ENCODE results near the gene LINGO3.

Gene LINGO3

GRCh38 chr19:2338751-2339643, 31.0 kb upstream of the LINGO3 start:
- DNase-seq = no peak

DNA sequence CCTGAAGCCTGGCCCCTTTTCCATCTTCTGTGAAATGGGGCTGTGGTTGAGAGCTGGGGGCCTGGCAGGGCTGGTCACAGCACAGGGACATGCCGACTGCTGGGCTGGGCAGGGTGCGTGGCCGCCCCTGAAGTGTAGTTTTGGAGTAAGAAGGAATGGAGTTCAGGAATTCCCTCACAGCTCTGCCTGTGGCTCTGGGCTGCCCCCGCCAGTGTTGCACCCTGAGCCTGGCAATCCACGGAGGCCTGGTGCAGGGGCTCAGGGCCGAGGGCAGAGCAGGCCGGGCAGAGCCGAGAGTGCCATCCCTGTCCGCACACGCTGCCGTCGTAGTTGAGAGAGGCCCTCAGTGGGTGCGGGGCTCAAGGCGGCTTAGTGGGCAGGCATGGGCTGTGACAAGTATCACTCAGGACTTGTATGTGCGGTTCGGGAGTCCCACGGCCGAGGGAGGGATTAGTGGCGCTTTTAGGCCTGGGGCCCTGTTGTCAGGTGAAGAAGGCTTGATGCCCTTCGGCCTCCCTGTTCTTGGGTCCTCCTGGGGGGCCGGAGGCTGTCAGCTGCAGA, 30.2 kb upstream of the LINGO3 start:
- no peak for DNase-seq

DNA sequence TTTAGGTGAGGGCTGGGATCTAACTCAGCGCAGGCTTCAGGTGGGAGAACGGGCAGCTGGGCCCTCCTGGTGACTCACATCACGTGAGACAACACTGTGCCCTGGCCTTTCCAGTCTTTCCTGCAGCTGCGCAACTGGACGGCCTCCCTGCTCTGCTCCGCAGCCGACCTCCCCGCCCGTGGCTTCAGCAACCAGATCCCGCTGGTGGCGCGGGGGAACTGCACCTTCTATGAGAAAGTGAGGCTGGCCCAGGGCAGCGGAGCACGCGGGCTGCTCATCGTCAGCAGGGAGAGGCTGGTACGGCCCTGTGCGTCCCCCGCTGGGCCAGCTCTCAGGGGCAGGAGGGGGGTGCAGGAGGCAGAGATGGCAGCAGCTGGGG, 29.4 kb upstream of the LINGO3 start:
- peak; percentile 73 to 88 for DNase-seq

GRCh38 chr19:2336528-2337328, 28.8 kb upstream of the LINGO3 start:
- DNase-seq = no peak

DNA sequence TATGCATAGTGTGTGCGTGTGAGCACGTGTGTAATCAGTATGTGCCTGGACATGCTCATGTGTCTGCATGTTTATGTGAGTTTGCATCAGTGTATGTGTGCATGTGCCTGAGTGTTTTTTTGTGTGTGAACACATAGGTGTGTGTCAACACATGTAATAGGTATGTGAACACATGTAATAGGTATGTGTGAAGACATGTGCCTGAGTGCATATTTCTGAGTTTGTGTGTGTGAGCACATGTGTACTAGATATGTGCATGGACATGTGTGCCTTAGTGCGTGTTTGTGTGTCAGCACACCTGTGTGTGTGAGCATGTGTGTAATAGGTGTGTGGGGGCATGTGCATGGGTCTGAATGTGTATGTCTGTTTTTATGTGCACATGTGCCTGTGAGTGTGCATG, 27.9 kb upstream of the LINGO3 start:
- no peak for DNase-seq

- no peak for DNase-seq
Observed at GRCh38 chr19:2334986-2335846, 27.3 kb upstream of the LINGO3 start.

GRCh38 chr19:2334426-2334825, 26.5 kb upstream of the LINGO3 start:
- DNase-seq = no peak

- peak in 1 of 2 experiments; percentile 14 for DNase-seq
Observed at GRCh38 chr19:2333807-2334211, 25.9 kb upstream of the LINGO3 start.

GRCh38 chr19:2333027-2333806, 25.3 kb upstream of the LINGO3 start:
- DNase-seq = peak; percentile 59 to 82

DNA sequence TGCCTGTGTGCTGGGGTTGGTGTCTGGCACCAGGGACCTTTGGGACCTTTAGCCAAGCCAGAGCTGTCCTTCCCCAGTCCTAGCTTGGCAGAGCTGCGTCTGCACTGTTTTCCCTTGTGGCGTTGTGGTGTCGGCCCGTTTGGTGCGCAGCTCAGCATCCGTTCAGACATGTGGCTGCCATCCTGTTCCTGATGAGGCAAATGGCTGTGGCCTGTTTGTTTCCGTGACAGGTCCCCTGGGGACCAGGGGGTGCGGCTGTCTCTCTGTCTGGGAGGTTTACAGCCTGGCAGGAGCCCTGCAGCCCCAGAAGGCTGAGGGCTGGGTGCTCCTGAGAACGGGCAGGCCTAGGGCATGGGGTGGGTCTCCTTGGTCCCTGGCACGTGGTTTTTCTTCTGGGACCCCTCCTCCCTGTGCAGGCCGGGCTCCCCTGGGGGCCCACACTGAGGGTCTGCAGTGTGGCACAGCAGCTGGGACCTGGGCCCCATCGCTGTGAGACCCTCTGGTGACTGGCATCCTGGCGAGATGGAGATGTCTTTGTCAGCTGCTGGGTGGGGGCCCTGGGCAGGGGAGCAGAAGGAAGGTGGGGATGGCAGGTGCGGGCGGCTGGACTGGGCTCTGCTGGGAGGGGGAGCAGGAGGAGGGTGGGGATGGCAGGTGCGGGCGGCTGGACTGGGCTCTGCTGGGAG, 24.5 kb upstream of the LINGO3 start:
- DNase-seq = peak in 1 of 2 experiments; percentile 26

DNA sequence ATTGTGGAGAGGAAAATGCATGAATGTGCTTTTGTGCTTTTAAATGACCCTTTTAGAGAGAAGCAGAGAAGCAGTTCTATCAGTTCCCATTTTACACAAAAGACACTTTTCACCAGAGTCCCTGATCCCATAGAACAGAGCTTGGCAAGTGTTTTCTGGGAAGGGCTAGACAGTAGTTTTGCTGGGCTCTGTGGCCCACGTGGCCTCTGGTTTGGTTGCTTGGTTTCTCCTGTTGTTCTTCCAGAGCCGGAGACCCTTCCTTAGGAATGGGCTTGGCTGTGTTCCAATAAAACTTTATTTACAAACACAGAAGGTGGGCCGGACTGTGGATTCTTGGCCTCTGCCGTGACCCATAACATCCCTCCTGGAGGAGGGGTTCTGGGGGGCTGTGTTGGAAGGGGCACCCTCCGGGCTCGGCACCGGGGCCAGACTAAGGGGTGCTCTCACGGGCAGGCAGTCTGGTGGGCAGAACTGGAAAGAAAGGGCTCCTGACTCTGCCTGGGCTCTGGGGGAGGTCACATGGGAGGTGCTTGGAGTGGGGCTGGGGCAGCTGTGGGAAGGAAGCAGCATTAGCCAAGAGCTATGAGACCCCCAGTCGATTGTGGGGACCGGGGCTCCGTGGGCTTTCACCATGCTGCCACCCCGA, 23.8 kb upstream of the LINGO3 start:
- DNase-seq = no peak

- peak in 1 of 2 experiments; percentile 36 for DNase-seq
Observed at GRCh38 chr19:2330632-2331284, 22.8 kb upstream of the LINGO3 start.

- no peak for DNase-seq
Observed at GRCh38 chr19:2330255-2330631, 22.3 kb upstream of the LINGO3 start.

GRCh38 chr19:2329501-2329916, 21.6 kb upstream of the LINGO3 start:
- DNase-seq = no peak

- DNase-seq = no peak
Observed at GRCh38 chr19:2329149-2329478, 21.2 kb upstream of the LINGO3 start.

DNA sequence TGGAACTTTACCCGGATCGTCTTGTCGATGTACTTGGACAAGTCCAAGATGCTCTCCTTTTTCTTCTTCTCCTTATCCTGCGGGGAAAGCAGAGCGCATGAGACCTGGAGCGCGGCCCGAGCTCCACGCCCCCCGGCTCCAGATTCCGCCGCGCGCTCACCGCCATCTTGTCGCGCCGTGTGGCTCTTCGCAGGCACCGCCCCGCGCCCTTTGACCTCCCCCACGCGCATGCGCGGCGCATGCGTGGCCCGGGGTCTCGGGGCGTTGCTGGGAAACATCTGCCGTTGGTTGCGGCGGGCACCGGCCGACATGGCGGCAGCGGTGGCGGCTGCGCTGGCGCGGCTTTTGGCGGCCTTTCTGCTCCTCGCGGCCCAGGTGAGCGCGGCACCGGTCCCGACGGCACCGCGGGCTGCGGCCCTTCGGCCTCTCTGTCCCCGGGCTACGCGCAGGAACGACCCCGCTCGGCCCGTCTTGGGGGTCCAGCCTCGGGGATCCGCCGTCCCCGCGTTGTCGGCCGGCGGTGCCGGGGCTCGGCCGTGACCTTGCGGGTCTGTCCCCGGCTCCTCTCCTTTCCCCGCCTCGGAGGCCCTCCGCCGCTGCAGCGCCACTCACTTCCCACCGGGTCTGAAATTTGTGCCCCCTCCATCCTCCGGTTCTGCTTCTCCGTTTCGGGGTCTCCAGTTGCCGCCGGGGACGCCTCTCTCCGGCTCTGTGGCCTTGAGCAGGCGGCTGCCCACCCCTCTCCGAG, 20.6 kb upstream of the LINGO3 start, which contains the start of the genes LSM7 and SPPL2B:
Gene LSM7, minus strand, starts transcription at position 186 of the 748 bp plus-strand sequence. Its CDS starts 20 bp downstream, at position 166.
Gene SPPL2B, plus strand, starts transcription at position 284 of the 748 bp plus-strand sequence. Its CDS starts 26 bp downstream, at position 310.
- DNase-seq = peak; percentile 70 to 80

GRCh38 chr19:2327773-2328400, 19.9 kb upstream of the LINGO3 start:
- DNase-seq = no peak

DNA sequence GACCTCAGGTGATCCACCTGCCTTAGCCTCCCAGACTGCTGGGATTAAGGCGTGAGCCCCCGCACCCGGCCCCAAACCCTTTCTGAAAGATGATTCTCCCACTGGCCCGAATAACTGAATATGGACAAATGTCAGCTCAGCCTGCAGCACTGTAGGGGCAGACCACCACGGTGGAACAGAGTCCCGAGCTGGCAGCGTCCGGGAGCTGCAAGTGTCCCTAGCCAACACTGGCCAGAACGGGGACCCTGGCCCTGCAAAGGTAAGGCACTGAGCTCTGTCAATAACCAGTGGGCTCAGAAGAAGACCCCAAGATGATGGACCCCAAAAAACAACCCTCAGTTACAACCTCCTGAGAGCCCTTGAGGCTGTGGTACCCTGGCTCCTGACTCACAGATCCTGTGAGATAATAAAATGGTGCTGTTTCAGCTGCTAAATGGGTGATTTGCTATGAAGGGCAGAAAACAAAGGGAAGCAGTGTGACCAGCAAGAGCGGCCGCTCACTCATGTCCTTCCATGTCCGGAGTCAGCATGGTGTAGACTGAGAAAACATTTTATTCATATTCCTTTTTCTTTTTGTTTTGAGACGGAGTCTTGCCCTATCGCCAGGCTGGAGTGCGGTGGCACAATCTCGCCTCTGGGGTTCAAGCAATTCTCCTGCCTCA, 18.9 kb upstream of the LINGO3 start:
- no peak for DNase-seq
